Osteoblast (primary cell): ENCODE measurements around the gene PRR15. TPM values are rescaled to one million over a fixed set of nuclear protein-coding genes. Genes with fewer than 3 reads are reported as not detected.

Experiments
- DNase-seq: peaks from one replicate; pipeline ENCODE4 v3.0.0; 2011; ENCODE audit warnings: low spot score, mixed read lengths; ENCODE audit not compliant: insufficient read length; ENCODE audit errors: missing footprints
- H2AFZ ChIP-seq: 2 replicates; pipeline ENCODE4 v1.6.0; 2011; ENCODE audit warnings: mild to moderate bottlenecking, low read length
- H3K27ac ChIP-seq: 2 replicates; pipeline ENCODE4 v1.5.1; 2011; ENCODE audit warnings: mild to moderate bottlenecking, low read depth, low read length, moderate library complexity
- H3K27me3 ChIP-seq: 2 replicates; pipeline ENCODE4 v1.6.0; 2012; ENCODE audit warnings: mild to moderate bottlenecking, control low read depth, inconsistent platforms, low read length, moderate library complexity; ENCODE audit not compliant: insufficient read depth
- H3K36me3 ChIP-seq: 2 replicates; pipeline ENCODE4 v1.5.1; 2011; ENCODE audit warnings: mild to moderate bottlenecking, low read length, control low read depth, moderate library complexity; ENCODE audit not compliant: insufficient read depth
- H3K4me1 ChIP-seq: 2 replicates; pipeline ENCODE4 v1.5.1; 2011; ENCODE audit warnings: mild to moderate bottlenecking, low read length, control low read depth, moderate library complexity; ENCODE audit not compliant: insufficient read depth
- H3K4me2 ChIP-seq: 2 replicates; pipeline ENCODE4 v1.6.0; 2011; ENCODE audit warnings: mild to moderate bottlenecking, low read length; ENCODE audit not compliant: insufficient read depth
- H3K4me3 ChIP-seq: fragments of 200-600 bp; sonication (generic); 3 replicates; pipeline ENCODE4 v1.5.1; 2012; ENCODE audit warnings: mild to moderate bottlenecking, low read length, inconsistent platforms; ENCODE audit not compliant: insufficient read depth
- H3K79me2 ChIP-seq: 2 replicates; pipeline ENCODE4 v1.6.0; 2012; ENCODE audit warnings: mild to moderate bottlenecking, low read length, control low read depth, inconsistent platforms; ENCODE audit not compliant: insufficient read depth
- H3K9me3 ChIP-seq: 2 replicates; pipeline ENCODE4 v1.5.1; 2011; ENCODE audit warnings: low read depth, low read length, control low read depth
- H4K20me1 ChIP-seq: 2 replicates; pipeline ENCODE4 v1.6.0; 2012; ENCODE audit warnings: mild to moderate bottlenecking, low read length, control low read depth; ENCODE audit not compliant: insufficient read depth
- CTCF ChIP-seq: IDR thresholded peaks from 2 replicates; pipeline ENCODE4 v1.5.1; 2011; ENCODE audit warnings: mild to moderate bottlenecking, low read depth, low read length, moderate library complexity; ENCODE audit errors: extremely low read depth
- total RNA-seq: library from RNA; depleted of rRNA; stranded (reverse); fragments of >200 nt; gene quantifications from 2 replicates; pipeline ENCODE4 v1.2.3, GENCODE V29; 2012

PRR15 gene
- total RNA-seq, 1 donor = 1.1 TPM

- no peaks in the 10 kb centered on the region for H3K36me3 ChIP-seq
- no peaks in the 10 kb centered on the region for H3K9me3 ChIP-seq
- H3K27me3 ChIP-seq = peaks cover 23% of the 10 kb centered on the region
- no peaks in the 10 kb centered on the region for H3K4me1 ChIP-seq
- no peak overlapping the region for H3K27ac ChIP-seq
- H4K20me1 ChIP-seq = no peaks in the 10 kb centered on the region
- DNase-seq = no peak
- H3K79me2 ChIP-seq = no peaks in the 10 kb centered on the region
- H2AFZ ChIP-seq = no peak overlapping the region
- no peak overlapping the region for H3K4me3 ChIP-seq
- no peak for TF ChIP-seq CTCF
- H3K4me2 ChIP-seq = no peak overlapping the region
Measured at GRCh38 chr7:29574659-29575058, 11.0 kb downstream of the PRR15 start.

GRCh38 chr7:29587195-29587808 lies 23.7 kb downstream of the PRR15 start:
- H3K79me2 ChIP-seq = no peaks in the 10 kb centered on the region
- no peak overlapping the region for H3K27ac ChIP-seq
- no peaks in the 10 kb centered on the region for H3K4me1 ChIP-seq
- TF ChIP-seq CTCF = no peak
- H3K27me3 ChIP-seq = peaks cover 3% of the 10 kb centered on the region
- H2AFZ ChIP-seq = no peak overlapping the region
- no peaks in the 10 kb centered on the region for H3K9me3 ChIP-seq
- no peak overlapping the region for H3K4me2 ChIP-seq
- H4K20me1 ChIP-seq = no peaks in the 10 kb centered on the region
- no peaks in the 10 kb centered on the region for H3K36me3 ChIP-seq
- DNase-seq = no peak
- no peak overlapping the region for H3K4me3 ChIP-seq

GRCh38 chr7:29588212-29588611 lies 24.6 kb downstream of the PRR15 start:
- H3K4me2 ChIP-seq = no peak overlapping the region
- H3K36me3 ChIP-seq = no peaks in the 10 kb centered on the region
- TF ChIP-seq CTCF = no peak
- no peak overlapping the region for H3K27ac ChIP-seq
- DNase-seq = no peak
- no peaks in the 10 kb centered on the region for H4K20me1 ChIP-seq
- H2AFZ ChIP-seq = no peak overlapping the region
- no peak overlapping the region for H3K4me3 ChIP-seq
- peaks cover 3% of the 10 kb centered on the region for H3K27me3 ChIP-seq
- no peaks in the 10 kb centered on the region for H3K4me1 ChIP-seq
- no peaks in the 10 kb centered on the region for H3K79me2 ChIP-seq
- H3K9me3 ChIP-seq = no peaks in the 10 kb centered on the region

GRCh38 chr7:29588900-29589696 lies 25.5 kb downstream of the PRR15 start:
- no peaks in the 10 kb centered on the region for H3K79me2 ChIP-seq
- H3K4me2 ChIP-seq = no peak overlapping the region
- no peaks in the 10 kb centered on the region for H4K20me1 ChIP-seq
- no peaks in the 10 kb centered on the region for H3K36me3 ChIP-seq
- H3K27me3 ChIP-seq = peaks cover 3% of the 10 kb centered on the region
- H3K27ac ChIP-seq = no peak overlapping the region
- H3K9me3 ChIP-seq = no peaks in the 10 kb centered on the region
- no peaks in the 10 kb centered on the region for H3K4me1 ChIP-seq
- H2AFZ ChIP-seq = peak overlapping the region; percentile 57
- no peak overlapping the region for H3K4me3 ChIP-seq
- peak; percentile 94 for TF ChIP-seq CTCF
- peak; percentile 58 for DNase-seq
